Astrocyte (in vitro differentiated cells and primary cell): ENCODE data around the gene RAPGEF2. TPM values are rescaled to one million over a fixed set of nuclear protein-coding genes. Genes with fewer than 3 reads are reported as not detected.

Experiments used
- DNase-seq: peaks from one replicate; pipeline ENCODE4 v3.0.0-alpha.2; 2010; ENCODE audit warnings: low read depth
- FAIRE-seq: peaks from 2 replicates; lab custom pipeline; 2011; peaks lifted over from hg19 to GRCh38; lab: Jason Lieb, UNC
- H2AFZ ChIP-seq: 2 replicates; pipeline ENCODE4 v1.6.0; 2012; ENCODE audit warnings: low read depth, low read length, inconsistent platforms
- H3K27ac ChIP-seq: 2 replicates; pipeline ENCODE4 v1.5.1; 2011; ENCODE audit warnings: low read depth, low read length, inconsistent platforms
- H3K27me3 ChIP-seq: 2 replicates; pipeline ENCODE4 v1.6.0; 2011; ENCODE audit warnings: low read length, inconsistent platforms; ENCODE audit not compliant: insufficient read depth
- H3K36me3 ChIP-seq: 2 replicates; pipeline ENCODE4 v1.5.1; 2011; ENCODE audit warnings: low read length, inconsistent platforms; ENCODE audit not compliant: insufficient read depth
- H3K4me1 ChIP-seq: 2 replicates; pipeline ENCODE4 v1.5.1; 2011; ENCODE audit warnings: low read length, inconsistent platforms; ENCODE audit not compliant: insufficient read depth
- H3K4me2 ChIP-seq: 2 replicates; pipeline ENCODE4 v1.6.0; 2012; ENCODE audit warnings: low read length, inconsistent platforms
- H3K4me3 ChIP-seq: 2 replicates; pipeline ENCODE4 v1.5.1; 2011; ENCODE audit warnings: low read depth, mild to moderate bottlenecking, low read length, inconsistent platforms; ENCODE audit not compliant: insufficient read depth
- H3K79me2 ChIP-seq: 2 replicates; pipeline ENCODE4 v1.6.0; 2012; ENCODE audit warnings: mild to moderate bottlenecking, low read length, inconsistent platforms; ENCODE audit not compliant: insufficient read depth
- H3K9ac ChIP-seq: 2 replicates; pipeline ENCODE4 v1.6.0; 2012; ENCODE audit warnings: mild to moderate bottlenecking, low read length, inconsistent platforms
- H3K9me3 ChIP-seq: 2 replicates; pipeline ENCODE4 v1.5.1; 2012; ENCODE audit warnings: low read depth, mild to moderate bottlenecking, low read length, inconsistent platforms; ENCODE audit not compliant: insufficient read depth
- H4K20me1 ChIP-seq: 2 replicates; pipeline ENCODE4 v1.6.0; 2012; ENCODE audit warnings: low read length, inconsistent platforms; ENCODE audit not compliant: insufficient read depth
- H3K27ac Mint-ChIP-seq: one replicate; pipeline ENCODE4 v1.8.0; 2021; ENCODE audit warnings: mild to moderate bottlenecking, mixed read lengths; ENCODE audit not compliant: unreplicated experiment
- H3K27me3 Mint-ChIP-seq: one replicate; pipeline ENCODE4 v1.8.0; 2021; ENCODE audit warnings: low read depth, mixed read lengths; ENCODE audit not compliant: unreplicated experiment
- H3K36me3 Mint-ChIP-seq: one replicate; pipeline ENCODE4 v1.8.0; 2021; ENCODE audit warnings: low read depth, mixed read lengths; ENCODE audit not compliant: unreplicated experiment
- H3K4me1 Mint-ChIP-seq: one replicate; pipeline ENCODE4 v1.8.0; 2021; ENCODE audit warnings: low read depth, mixed read lengths; ENCODE audit not compliant: unreplicated experiment
- H3K4me3 Mint-ChIP-seq: one replicate; pipeline ENCODE4 v1.8.0; 2021; ENCODE audit warnings: mild to moderate bottlenecking, moderate library complexity, mixed read lengths; ENCODE audit not compliant: unreplicated experiment
- H3K9me3 Mint-ChIP-seq: one replicate; pipeline ENCODE4 v1.8.0; 2021; ENCODE audit warnings: mild to moderate bottlenecking, mixed read lengths; ENCODE audit not compliant: unreplicated experiment
- CTCF ChIP-seq: IDR thresholded peaks from 2 replicates; pipeline ENCODE4 v1.5.1; 2011; ENCODE audit warnings: low read depth, mild to moderate bottlenecking, inconsistent platforms, low read length, moderate library complexity; ENCODE audit not compliant: insufficient read depth
- EZH2 ChIP-seq: IDR thresholded peaks from 2 replicates; pipeline ENCODE4 v1.6.1; 2012; ENCODE audit warnings: mild to moderate bottlenecking, low read length, inconsistent platforms; ENCODE audit not compliant: insufficient read depth
- total RNA-seq: library from RNA; stranded (reverse); gene quantifications from 2 replicates; pipeline ENCODE4 v1.2.1, GENCODE V29; 2021

The RAPGEF2 gene
- total RNA-seq, 1 donor from 2014 or later, result 59.0 TPM

DNA sequence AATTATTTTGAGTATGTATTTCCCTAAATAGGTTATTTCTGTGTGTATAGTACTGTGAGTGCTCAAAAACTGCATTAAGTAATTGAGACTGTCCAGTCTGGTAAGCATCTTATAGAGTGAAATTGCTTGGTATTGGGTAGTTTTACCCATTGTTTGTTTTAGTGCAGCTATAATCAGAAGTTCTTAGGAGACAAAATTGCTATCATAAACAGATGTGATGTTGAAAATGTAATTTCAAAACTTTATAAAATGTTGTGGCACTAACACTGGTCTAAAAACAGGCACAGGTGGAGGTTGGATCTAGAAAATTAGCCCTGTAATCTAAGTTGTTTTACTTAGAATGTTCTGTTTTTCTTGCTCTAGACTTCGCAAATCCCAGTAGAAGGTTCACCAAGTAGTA, 46.8 kb downstream of the RAPGEF2 start:
- Histone ChIP-seq H3K9me3 (no peaks in the 10 kb centered on the region), H3K9ac (no peak overlapping the region), H3K4me1 (peaks cover 3% of the 10 kb centered on the region), H3K4me3 (no peak overlapping the region), H2AFZ (no peak overlapping the region), H3K27me3 (no peaks in the 10 kb centered on the region), H3K36me3 (no peaks in the 10 kb centered on the region), H4K20me1 (peaks cover 79% of the 10 kb centered on the region), H3K27ac (no peak overlapping the region), H3K4me2 (no peak overlapping the region), H3K79me2 (peaks cover 92% of the 10 kb centered on the region)
- no peak for DNase-seq
- Mint-ChIP-seq H3K27me3 (no peaks in the 10 kb centered on the region), H3K36me3 (no peaks in the 10 kb centered on the region), H3K27ac (no peak overlapping the region), H3K9me3 (no peaks in the 10 kb centered on the region), H3K4me1 (peaks cover 23% of the 10 kb centered on the region), H3K4me3 (no peak overlapping the region)
- no peak for FAIRE-seq
- TF ChIP-seq CTCF (no peak), EZH2 (no peak)

DNA sequence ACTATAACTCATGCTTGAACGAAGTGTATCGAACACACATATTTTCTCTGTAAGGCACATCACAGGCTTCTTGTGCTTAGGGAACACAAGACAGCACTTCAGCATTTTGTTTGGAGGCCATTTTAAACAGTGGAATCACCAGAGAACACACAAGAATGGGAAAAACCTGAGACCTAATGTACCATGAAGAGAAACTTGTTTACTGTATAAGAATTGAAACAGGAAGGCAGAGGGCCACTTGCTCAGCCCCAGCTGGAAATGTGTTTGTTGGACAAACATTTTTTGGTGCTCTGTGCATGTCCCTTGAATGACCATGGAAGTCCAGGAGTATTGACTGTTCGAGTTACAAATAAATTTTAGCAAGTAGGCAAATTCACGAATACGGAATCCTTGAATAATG, 47.5 kb downstream of the RAPGEF2 start:
- H3K9me3 Mint-ChIP-seq, result no peaks in the 10 kb centered on the region
- no peak overlapping the region for H2AFZ ChIP-seq
- H3K4me1 Mint-ChIP-seq, result peaks cover 23% of the 10 kb centered on the region
- no peaks in the 10 kb centered on the region for H3K9me3 ChIP-seq
- H4K20me1 ChIP-seq, result peaks cover 79% of the 10 kb centered on the region
- no peaks in the 10 kb centered on the region for H3K27me3 Mint-ChIP-seq
- TF ChIP-seq EZH2 (no peak), CTCF (no peak)
- no peaks in the 10 kb centered on the region for H3K36me3 ChIP-seq
- no peak for FAIRE-seq
- no peaks in the 10 kb centered on the region for H3K27me3 ChIP-seq
- no peaks in the 10 kb centered on the region for H3K36me3 Mint-ChIP-seq
- H3K27ac Mint-ChIP-seq, result no peak overlapping the region
- H3K4me3 ChIP-seq, result no peak overlapping the region
- peaks cover 92% of the 10 kb centered on the region for H3K79me2 ChIP-seq
- H3K4me3 Mint-ChIP-seq, result no peak overlapping the region
- peaks cover 3% of the 10 kb centered on the region for H3K4me1 ChIP-seq
- H3K9ac ChIP-seq, result no peak overlapping the region
- no peak overlapping the region for H3K4me2 ChIP-seq
- H3K27ac ChIP-seq, result no peak overlapping the region
- no peak for DNase-seq

GRCh38 chr4:159150821-159151390, 48.0 kb downstream of the RAPGEF2 start:
- Histone ChIP-seq H3K4me2 (no peak overlapping the region), H3K4me3 (no peak overlapping the region), H3K27ac (no peak overlapping the region), H4K20me1 (peaks cover 74% of the 10 kb centered on the region), H3K36me3 (no peaks in the 10 kb centered on the region), H3K9me3 (no peaks in the 10 kb centered on the region), H3K27me3 (no peaks in the 10 kb centered on the region), H2AFZ (no peak overlapping the region), H3K4me1 (peaks cover under 1% of the 10 kb centered on the region), H3K9ac (no peak overlapping the region), H3K79me2 (peaks cover 92% of the 10 kb centered on the region)
- Mint-ChIP-seq H3K9me3 (no peaks in the 10 kb centered on the region), H3K4me1 (peaks cover 19% of the 10 kb centered on the region), H3K27me3 (no peaks in the 10 kb centered on the region), H3K27ac (no peak overlapping the region), H3K36me3 (no peaks in the 10 kb centered on the region), H3K4me3 (no peak overlapping the region)
- TF ChIP-seq EZH2, result no peak
- no peak for TF ChIP-seq CTCF
- FAIRE-seq (no peak), DNase-seq (no peak)
